Esophagus muscularis mucosa (tissue), 4 donors: ENCODE data around the gene MAN2C1.

ENCODE experiments used
- CTCF ChIP-seq, 3 experiments: fragments of 200-600 bp in 2 of 3; fragments of 450-650 bp in 1 of 3; sonication (generic) in 2 of 3; IDR thresholded peaks; one replicate each; pipeline ENCODE4 v1.5.1; 2017 to 2019; ENCODE audit warnings: antibody characterized with exemption in 3 of 3, mild to moderate bottlenecking in 2 of 3, moderate library complexity in 1 of 3
- EP300 ChIP-seq: sonication (generic); formaldehyde crosslinking; IDR thresholded peaks from one replicate; pipeline ENCODE4 v1.6.1; 2017; ENCODE audit warnings: antibody characterized with exemption
- POLR2A ChIP-seq: fragments of 450-650 bp; IDR thresholded peaks from one replicate; pipeline ENCODE4 v1.6.1; 2017; ENCODE audit warnings: antibody characterized with exemption, moderate library complexity, mild to moderate bottlenecking, low read depth
- POLR2AphosphoS5 ChIP-seq, 2 donors: sonication (generic); formaldehyde crosslinking; IDR thresholded peaks; one replicate each; pipeline ENCODE4 v1.6.1; 2017; ENCODE audit warnings: antibody characterized with exemption in 2 of 2

- TF ChIP-seq POLR2AphosphoS5 (IDR thresholded peaks at IDR 0.05) (no peak), CTCF (IDR thresholded peaks at IDR 0.05) (no peak), POLR2A (no peak), EP300 (no peak)
These were observed 2.2 kb downstream of the MAN2C1 start for GRCh38 chr15:75366163-75366562.
